H1 (cell line): Measurements from ENCODE around the gene WDR48. TPM values are rescaled to one million over a fixed set of nuclear protein-coding genes. Genes with fewer than 3 reads are reported as not detected.

Experiments used
- CTCF ChIA-PET: fragments of 300-600 bp; sonication (Branson Sonifier 250); formaldehyde crosslinking; loops from one replicate; lab custom pipeline; 2021; ENCODE audit not compliant: partially characterized antibody; lab: Charles Lee
- POLR2A ChIA-PET: fragments of 300-600 bp; sonication (Branson Sonifier 250); formaldehyde crosslinking; loops from one replicate; lab custom pipeline; 2021; ENCODE audit warnings: inconsistent platforms; ENCODE audit not compliant: partially characterized antibody; lab: Charles Lee
- DNase-seq, 2 experiments: peaks; one replicate each; pipeline versions ENCODE4 v3.0.0 to v3.0.0-alpha.2; 2010 to 2022; ENCODE audit warnings: low spot score in 2 of 2, low read depth in 1 of 2, mixed read lengths in 1 of 2
- FAIRE-seq: peaks from 2 replicates; lab custom pipeline; 2011; peaks lifted over from hg19 to GRCh38; lab: Jason Lieb, UNC
- H2AFZ ChIP-seq: 2 replicates; pipeline ENCODE4 v1.8.1; 2012; ENCODE audit warnings: low read length, inconsistent platforms
- H2AK5ac ChIP-seq: 2 replicates; pipeline ENCODE4 v1.6.1; 2013; ENCODE audit warnings: low read depth, low read length
- H2BK120ac ChIP-seq: replicated peaks from 2 replicates; pipeline ENCODE3; 2013; ENCODE audit warnings: low read depth, low read length, inconsistent platforms
- H2BK12ac ChIP-seq: 2 replicates; pipeline ENCODE4 v1.6.1; 2013; ENCODE audit warnings: low read depth, low read length
- H2BK15ac ChIP-seq: 2 replicates; pipeline ENCODE4 v1.6.1; 2013; ENCODE audit warnings: low read length
- H2BK20ac ChIP-seq: 2 replicates; pipeline ENCODE4 v1.6.1; 2013; ENCODE audit warnings: low read length
- H2BK5ac ChIP-seq: 2 replicates; pipeline ENCODE4 v1.6.1; 2013; ENCODE audit warnings: low read depth, low read length
- H3K14ac ChIP-seq: 2 replicates; pipeline ENCODE4 v1.6.1; 2013; ENCODE audit warnings: inconsistent platforms; ENCODE audit not compliant: insufficient read length
- H3K18ac ChIP-seq: 2 replicates; pipeline ENCODE4 v1.6.1; 2013; ENCODE audit warnings: low read length; ENCODE audit errors: extremely low read depth
- H3K23ac ChIP-seq: 2 replicates; pipeline ENCODE4 v1.6.1; 2013; ENCODE audit warnings: inconsistent platforms; ENCODE audit not compliant: insufficient read length
- H3K23me2 ChIP-seq: 2 replicates; pipeline ENCODE4 v1.6.1; 2013; ENCODE audit warnings: low read depth, low read length
- H3K27ac ChIP-seq: 2 replicates; pipeline ENCODE4 v1.6.1; 2011; ENCODE audit warnings: low read depth, low read length, inconsistent platforms
- H3K27me3 ChIP-seq, 4 experiments: replicated peaks in 1 of 4; 1 replicate in 1 of 4; 2 replicates in 3 of 4; pipeline versions ENCODE4 v1.6.1 to v1.8.1; 2011 to 2013; ENCODE audit warnings: low read length in 3 of 4, mild to moderate bottlenecking in 3 of 4, inconsistent platforms in 2 of 4, mixed read lengths in 2 of 4, moderate library complexity in 1 of 4; ENCODE audit not compliant: control insufficient read depth in 3 of 4, insufficient read depth in 3 of 4; ENCODE audit errors: extremely low read depth in 1 of 4
- H3K36me3 ChIP-seq, 4 experiments: 2 replicates each; pipeline versions ENCODE4 v1.6.1 to v1.8.1; 2011 to 2013; ENCODE audit warnings: mild to moderate bottlenecking in 4 of 4, low read length in 3 of 4, moderate library complexity in 2 of 4, control low read depth in 1 of 4, inconsistent platforms in 1 of 4; ENCODE audit not compliant: insufficient read depth in 4 of 4, control insufficient read depth in 2 of 4
- H3K4ac ChIP-seq: replicated peaks from 2 replicates; pipeline ENCODE3; 2013; ENCODE audit warnings: low read length, low read depth, mixed read lengths, inconsistent platforms; ENCODE audit not compliant: insufficient read length
- H3K4me1 ChIP-seq, 4 experiments: replicated peaks in 1 of 4; 1 replicate in 1 of 4; 2 replicates in 3 of 4; pipeline versions ENCODE4 v1.6.1 to v1.8.1; 2011 to 2013; ENCODE audit warnings: low read length in 3 of 4, inconsistent platforms in 2 of 4, mixed read lengths in 1 of 4; ENCODE audit not compliant: insufficient read depth in 4 of 4, control insufficient read depth in 3 of 4
- H3K4me2 ChIP-seq, 2 experiments: 2 replicates each; pipeline versions ENCODE4 v1.6.1 to v1.8.1; 2011 to 2013; ENCODE audit warnings: low read depth in 2 of 2, low read length in 2 of 2, control low read depth in 1 of 2, inconsistent platforms in 1 of 2, mild to moderate bottlenecking in 1 of 2; ENCODE audit not compliant: insufficient read depth in 1 of 2
- H3K4me3 ChIP-seq, 4 experiments: fragments of 200-600, 300-600 bp in 1 of 4; sonication (generic), shearing (Covaris generic), sonication (Bioruptor Twin) in 1 of 4; 2 replicates each; pipeline versions ENCODE4 v1.5.1 to v1.8.1; 2011 to 2016; ENCODE audit warnings: low read length in 4 of 4, low read depth in 3 of 4, control low read depth in 2 of 4, inconsistent platforms in 2 of 4, mild to moderate bottlenecking in 2 of 4, mixed read lengths in 1 of 4, moderate library complexity in 1 of 4; ENCODE audit not compliant: insufficient read depth in 2 of 4; ENCODE audit errors: extremely low read depth in 1 of 4
- H3K56ac ChIP-seq: replicated peaks from 2 replicates; pipeline ENCODE3; 2013; ENCODE audit warnings: low read depth, mild to moderate bottlenecking, mixed read lengths, low read length, inconsistent platforms; ENCODE audit not compliant: insufficient read length
- H3K79me1 ChIP-seq: 2 replicates; pipeline ENCODE4 v1.6.1; 2013; ENCODE audit warnings: low read depth, low read length, control low read depth
- H3K79me2 ChIP-seq, 2 experiments: 2 replicates each; pipeline versions ENCODE4 v1.6.1 to v1.8.1; 2012 to 2013; ENCODE audit warnings: low read length in 2 of 2, mild to moderate bottlenecking in 2 of 2, inconsistent platforms in 1 of 2; ENCODE audit not compliant: insufficient read depth in 2 of 2, control insufficient read depth in 1 of 2
- H3K9ac ChIP-seq, 4 experiments: replicated peaks in 1 of 4; 1 replicate in 1 of 4; 2 replicates in 3 of 4; pipeline versions ENCODE4 v1.6.1 to v1.8.1; 2011 to 2013; ENCODE audit warnings: low read depth in 3 of 4, low read length in 3 of 4, control low read depth in 2 of 4, mild to moderate bottlenecking in 2 of 4, moderate library complexity in 2 of 4, inconsistent platforms in 1 of 4; ENCODE audit errors: extremely low read depth in 1 of 4
- H3K9me3 ChIP-seq, 2 experiments: 2 replicates each; pipeline versions ENCODE4 v1.6.1 to v1.8.1; 2012 to 2013; ENCODE audit warnings: mild to moderate bottlenecking in 2 of 2, moderate library complexity in 2 of 2, control low read depth in 1 of 2, inconsistent platforms in 1 of 2, low read depth in 1 of 2, low read length in 1 of 2, mixed read lengths in 1 of 2; ENCODE audit not compliant: insufficient read depth in 2 of 2
- H4K20me1 ChIP-seq, 2 experiments: replicated peaks in 1 of 2; 2 replicates each; pipeline versions ENCODE3 to v1.8.1; 2011 to 2013; ENCODE audit warnings: inconsistent platforms in 2 of 2, low read length in 2 of 2, mild to moderate bottlenecking in 1 of 2; ENCODE audit not compliant: insufficient read depth in 2 of 2, control insufficient read depth in 1 of 2
- H4K5ac ChIP-seq: 2 replicates; pipeline ENCODE4 v1.6.1; 2013; ENCODE audit warnings: low read length, low read depth, mixed read lengths, inconsistent platforms; ENCODE audit not compliant: insufficient read length
- H4K8ac ChIP-seq: 2 replicates; pipeline ENCODE4 v1.8.0; 2013; ENCODE audit warnings: mild to moderate bottlenecking, moderate library complexity, low read length, inconsistent platforms; ENCODE audit not compliant: insufficient read depth; ENCODE audit errors: extremely low read depth
- H4K91ac ChIP-seq: replicated peaks from 2 replicates; pipeline ENCODE3; 2013; ENCODE audit warnings: low read length, mixed read lengths, inconsistent platforms; ENCODE audit not compliant: insufficient read length
- KDM1A ChIP-seq: fragments of 200-600, 300-600 bp; sonication (generic); IDR thresholded peaks from 2 replicates; pipeline ENCODE4 v1.7.1; 2016; ENCODE audit warnings: mild to moderate bottlenecking, low read length, borderline replicate concordance
- WGBS, 2 experiments: shearing (Covaris generic) in 1 of 2; methylation state at CpG; one replicate each; pipeline versions ENCODE4 v1.1.6 to v1.1.7; 2013 to 2015; ENCODE audit warnings: low lambda C conversion rate in 2 of 2, mixed read lengths in 2 of 2, inconsistent platforms in 1 of 2, low coverage in 1 of 2, missing lambda C conversion rate in 1 of 2; ENCODE audit not compliant: insufficient replicate concordance in 2 of 2, insufficient coverage in 1 of 2, insufficient read length in 1 of 2; ENCODE audit errors: extremely low coverage in 1 of 2, missing lambda C conversion rate in 1 of 2; 5-methylcytosine and 5-hydroxymethylcytosine counted together
- polyA plus RNA-seq, 7 experiments: library from polyadenylated mRNA; depleted of rRNA in 3 of 7; stranded (reverse) in 5 of 7; unstranded in 2 of 7; fragments of >200 nt in 5 of 7; fragments of 200-250 nt in 2 of 7; gene quantifications; 1 replicate in 5 of 7; 2 replicates in 1 of 7; 4 replicates in 1 of 7; pipeline versions ENCODE4 v1.2.1 to v1.2.3, GENCODE V29; 2011 to 2013; ENCODE audit warnings: missing spikeins in 2 of 7, mixed read lengths in 2 of 7
- total RNA-seq: library from RNA; stranded (reverse); fragmentation: NEBNext Ultra II Directional; extraction: Animal tissue kit (Norgen Biotek cat#: 25700); gene quantifications from 2 replicates; pipeline ENCODE4 v1.2.1, GENCODE V29; 2021

The WDR48 gene
- total and polyA plus RNA-seq, 2 of the 8 experiments (the other 6 are each of a cell fraction or from before 2014, with no cell fraction given) = 21.2 to 54.1 TPM

- H3K4me3 ChIP-seq = no peak overlapping the region
- H4K5ac ChIP-seq = no peak overlapping the region
- no peak overlapping the region for H3K56ac ChIP-seq
- no peak for TF ChIP-seq KDM1A
- H2AFZ ChIP-seq = no peak overlapping the region
- H3K4me1 ChIP-seq = peaks cover 0 to 3% (median 0%) of the 10 kb centered on the region in 4 experiments; a peak in 2 of 7 replicates
- H3K79me2 ChIP-seq = no peaks in the 10 kb centered on the region
- POLR2A ChIA-PET = interaction anchor here (1.3 to 2.3 kb wide), 2 partner anchors 8 to 11 kb away, joined by 4 to 8 read pairs; no protein-coding TSS in a partner anchor
- CTCF ChIA-PET = interaction anchor here (1.0 to 6.8 kb wide), 2 partner anchors 50 to 149 kb away, joined by 4 to 43 read pairs; no protein-coding TSS in a partner anchor
- H3K27ac ChIP-seq = no peak overlapping the region
- no peak overlapping the region for H3K23ac ChIP-seq
- H4K91ac ChIP-seq = no peak overlapping the region
- no peak overlapping the region for H2BK12ac ChIP-seq
- H2BK15ac ChIP-seq = no peak overlapping the region
- no peak overlapping the region for H2AK5ac ChIP-seq
- H3K23me2 ChIP-seq = no peaks in the 10 kb centered on the region
- H2BK20ac ChIP-seq = no peak overlapping the region
- H2BK120ac ChIP-seq = no peak overlapping the region
- H3K27me3 ChIP-seq = no peaks in the 10 kb centered on the region
- no peak overlapping the region for H4K8ac ChIP-seq
- no peak overlapping the region for H3K4ac ChIP-seq
- H3K14ac ChIP-seq = no peak overlapping the region
- no peak for DNase-seq
- H3K36me3 ChIP-seq = peaks cover 11 to 25% (median 16%) of the 10 kb centered on the region in 4 experiments; a peak in 6 of 8 replicates
- H2BK5ac ChIP-seq = no peak overlapping the region
- no peak overlapping the region for H3K9ac ChIP-seq
- no peak overlapping the region for H3K4me2 ChIP-seq
- H3K79me1 ChIP-seq = peaks cover 2% of the 10 kb centered on the region; the same call in 1 of the 2 replicates
- no peak overlapping the region for H3K18ac ChIP-seq
- 79% methylated on average over 2 of the region's 2 CpGs; no CpG with 5 or more reads in 1 of the 2 experiments for WGBS, 2 experiments
- no peak for FAIRE-seq
- peaks cover 0 to 10% of the 10 kb centered on the region in 2 experiments for H4K20me1 ChIP-seq
- no peaks in the 10 kb centered on the region for H3K9me3 ChIP-seq
Measured at GRCh38 chr3:39139442-39139841, 87.6 kb downstream of the WDR48 start.
